ENCODE data around the gene LRRC17.
"Not testable (repeated sequence)": the region's sequence is repeated elsewhere in the genome, so short reads cannot be mapped to it uniquely, and the experiment has no call there.

DNA sequence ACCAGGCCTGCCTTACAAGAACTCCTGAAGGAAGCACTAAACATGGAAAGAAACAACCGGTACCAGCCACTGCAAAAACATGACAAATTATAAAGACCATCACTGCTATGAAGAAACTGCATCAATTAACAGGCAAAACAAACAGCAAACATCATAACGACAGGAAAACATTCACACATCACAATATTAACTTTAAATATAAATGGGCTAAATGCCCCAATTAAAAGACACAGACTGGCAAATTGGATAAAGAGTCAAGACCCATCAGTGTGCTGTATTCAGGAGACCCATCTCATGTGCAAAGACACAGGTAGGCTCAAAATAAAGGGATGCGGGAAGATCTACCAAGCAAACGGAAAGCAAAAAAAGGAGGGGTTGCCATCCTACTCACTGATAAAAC lies 41.6 kb downstream of the LRRC17 start:
- TF ChIP-seq, protein P1, sequence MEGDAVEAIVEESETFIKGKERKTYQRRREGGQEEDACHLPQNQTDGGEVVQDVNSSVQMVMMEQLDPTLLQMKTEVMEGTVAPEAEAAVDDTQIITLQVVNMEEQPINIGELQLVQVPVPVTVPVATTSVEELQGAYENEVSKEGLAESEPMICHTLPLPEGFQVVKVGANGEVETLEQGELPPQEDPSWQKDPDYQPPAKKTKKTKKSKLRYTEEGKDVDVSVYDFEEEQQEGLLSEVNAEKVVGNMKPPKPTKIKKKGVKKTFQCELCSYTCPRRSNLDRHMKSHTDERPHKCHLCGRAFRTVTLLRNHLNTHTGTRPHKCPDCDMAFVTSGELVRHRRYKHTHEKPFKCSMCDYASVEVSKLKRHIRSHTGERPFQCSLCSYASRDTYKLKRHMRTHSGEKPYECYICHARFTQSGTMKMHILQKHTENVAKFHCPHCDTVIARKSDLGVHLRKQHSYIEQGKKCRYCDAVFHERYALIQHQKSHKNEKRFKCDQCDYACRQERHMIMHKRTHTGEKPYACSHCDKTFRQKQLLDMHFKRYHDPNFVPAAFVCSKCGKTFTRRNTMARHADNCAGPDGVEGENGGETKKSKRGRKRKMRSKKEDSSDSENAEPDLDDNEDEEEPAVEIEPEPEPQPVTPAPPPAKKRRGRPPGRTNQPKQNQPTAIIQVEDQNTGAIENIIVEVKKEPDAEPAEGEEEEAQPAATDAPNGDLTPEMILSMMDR (conservative IDR thresholded peaks at IDR 0.05): not testable (repeated sequence)
- TF ChIP-seq EZH2 (IDR thresholded peaks at IDR 0.05; ENCODE audit: low read depth): not testable (repeated sequence)
